ENCODE measurements around the gene LYVE1.

- TF ChIP-seq GABPA (IDR thresholded peaks at IDR 0.05; ENCODE audit: low read depth, low read length) (no peak), GABPA (CRISPR knock-in tag; IDR thresholded peaks at IDR 0.05; ENCODE audit: low read depth) (no peak), ZSCAN30 (CRISPR knock-in tag; IDR thresholded peaks at IDR 0.05) (no peak), GRHL1 (CRISPR knock-in tag; conservative IDR thresholded peaks at IDR 0.05) (no peak), POLR2AphosphoS5 (IDR thresholded peaks at IDR 0.05; ENCODE audit: low read depth, low read length) (no peak), CTCF (CRISPR knock-in tag; IDR thresholded peaks at IDR 0.05) (no peak), ZNF24 (IDR thresholded peaks at IDR 0.05) (no peak), FUBP1 (CRISPR knock-in tag; IDR thresholded peaks at IDR 0.05; ENCODE audit: borderline replicate concordance) (no peak), CHD2 (IDR thresholded peaks at IDR 0.05; ENCODE audit: low read depth, low read length) (no peak)
Observed at GRCh38 chr11:10518123-10518522, 50.3 kb downstream of the LYVE1 start.

All from HepG2 (cell line).